Measurements from ENCODE around the gene COQ5. TPM values are rescaled to one million over a fixed set of nuclear protein-coding genes. Genes with fewer than 3 reads are reported as not detected.

COQ5 gene
- total RNA-seq, 1 experiment from 2014 or later = 30.2 TPM

GRCh38 chr12:120453977-120454376 is 75.0 kb downstream of the COQ5 start:
- no peak for DNase-seq (ENCODE audit: low spot score)

Other genes starting within 250 kb of the COQ5 start
- gene RNU4-2, start 237.3 kb downstream of the COQ5 start, total RNA-seq (2014; rRNA removed; shearing (Covaris generic)) = under 0.01 TPM in 2 replicates
- gene RNU4-1, start 235.9 kb downstream of the COQ5 start, total RNA-seq (2014; rRNA removed; shearing (Covaris generic)) = under 0.01 TPM in 2 replicates
- 1.3 and 1.4 TPM in 2 replicates for gene SIRT4, start 226.8 kb downstream of the COQ5 start, total RNA-seq (2014; rRNA removed; shearing (Covaris generic))
- not detected in 2 replicates for gene PLA2G1B, start 201.4 kb downstream of the COQ5 start, total RNA-seq (2014; rRNA removed; shearing (Covaris generic))
- 0.57 and 1.6 TPM in 2 replicates for gene MSI1, start 160.0 kb downstream of the COQ5 start, total RNA-seq (2014; rRNA removed; shearing (Covaris generic))
- 636 and 726 TPM in 2 replicates for gene COX6A1, start 91.0 kb downstream of the COQ5 start, total RNA-seq (2014; rRNA removed; shearing (Covaris generic))
- 67.3 and 73.1 TPM in 2 replicates for gene TRIAP1, start 82.8 kb downstream of the COQ5 start, total RNA-seq (2014; rRNA removed; shearing (Covaris generic))
- 19.8 and 22.3 TPM in 2 replicates for gene GATC, start 82.7 kb downstream of the COQ5 start, total RNA-seq (2014; rRNA removed; shearing (Covaris generic))
- 189 and 207 TPM in 2 replicates for gene SRSF9, start 59.4 kb downstream of the COQ5 start, total RNA-seq (2014; rRNA removed; shearing (Covaris generic))
- 570 and 573 TPM in 2 replicates for gene DYNLL1, start 33.0 kb downstream of the COQ5 start, total RNA-seq (2014; rRNA removed; shearing (Covaris generic))
- gene RNF10, start 5.2 kb upstream of the COQ5 start, total RNA-seq (2014; rRNA removed; shearing (Covaris generic)) = 46.2 and 85.2 TPM in 2 replicates
- gene POP5, start 52.2 kb upstream of the COQ5 start, total RNA-seq (2014; rRNA removed; shearing (Covaris generic)) = 54.7 and 60.3 TPM in 2 replicates
- gene CABP1, start 111.5 kb upstream of the COQ5 start, total RNA-seq (2014; rRNA removed; shearing (Covaris generic)) = 0.83 TPM in 1 of 2 replicates, not detected in the other
- gene MLEC, start 158.0 kb upstream of the COQ5 start, total RNA-seq (2014; rRNA removed; shearing (Covaris generic)) = 105 and 120 TPM in 2 replicates
- 15.5 and 18.1 TPM in 2 replicates for gene UNC119B, start 181.3 kb upstream of the COQ5 start, total RNA-seq (2014; rRNA removed; shearing (Covaris generic))
- gene ACADS, start 196.7 kb upstream of the COQ5 start, total RNA-seq (2014; rRNA removed; shearing (Covaris generic)) = 1.8 TPM in 1 of 2 replicates, not detected in the other

Data from A172 (cell line).